Measurements from ENCODE around the gene SNX33. TPM values are rescaled to one million over a fixed set of nuclear protein-coding genes. Genes with fewer than 3 reads are reported as not detected.
"Not testable (repeated sequence)": the region's sequence is repeated elsewhere in the genome, so short reads cannot be mapped to it uniquely, and the experiment has no call there.

Gene SNX33
- total RNA-seq, 2 donors from 2014 or later = 14.3 to 17.0 TPM

- no peak for ATAC-seq
- intact Hi-C loops (cut with DNase I) = no loop called here
Measured at GRCh38 chr15:75706682-75706954, 58.9 kb downstream of the SNX33 start.

GRCh38 chr15:75709458-75709857, 61.7 kb downstream of the SNX33 start:
- ATAC-seq (peak; percentile 55 to 57), DNase-seq (peak; percentile 77)
- intact Hi-C loops (cut with DNase I) = not testable (repeated sequence)

More at GRCh38 chr15:75706682-75706954, 58.9 kb downstream of the SNX33 start:
- DNase-seq = no peak

- DNase-seq; intact Hi-C loops (cut with DNase I); ATAC-seq: not testable (repeated sequence)
Measured at GRCh38 chr15:75710874-75711273, 63.2 kb downstream of the SNX33 start.

GRCh38 chr15:75711495-75711894, 63.8 kb downstream of the SNX33 start:
- ATAC-seq; DNase-seq; intact Hi-C loops (cut with DNase I): not testable (repeated sequence)

Other genes with a start within 250 kb of the SNX33 start
- gene SIN3A, start 196.2 kb upstream of the SNX33 start, total RNA-seq = 10 to 100 TPM; 32.3 to 37.2 TPM
- gene PTPN9, start 68.6 kb upstream of the SNX33 start, total RNA-seq = 10 to 100 TPM; 12.5 to 13.4 TPM
- 10 to 100 TPM; 15.6 to 21.4 TPM for gene SNUPN, start 22.2 kb upstream of the SNX33 start, total RNA-seq
- 10 to 100 TPM; 44.1 to 49.9 TPM for gene IMP3, start 7.7 kb upstream of the SNX33 start, total RNA-seq
- 10 to 100 TPM; 16.8 to 27.6 TPM for gene CSPG4, start 64.9 kb downstream of the SNX33 start, total RNA-seq
- 10 to 100 TPM; 24.1 to 25.4 TPM for gene UBE2Q2, start 195.5 kb downstream of the SNX33 start, total RNA-seq